ENCODE measurements around the gene TRA2B. TPM values are rescaled to one million over a fixed set of nuclear protein-coding genes. Genes with fewer than 3 reads are reported as not detected.

Gene TRA2B
- total RNA-seq, 1 donor = 157 TPM

- H3K4me3 ChIP-seq (ENCODE audit: low read depth, low read length) = peak overlapping the region; percentile 34
- TF ChIP-seq CTCF (IDR thresholded peaks at IDR 0.05; ENCODE audit: insufficient read depth, low read length) = no peak
- DNase-seq (ENCODE audit: low read depth) = no peak
These were observed 8.3 kb downstream of the TRA2B start for GRCh38 chr3:185929192-185930151.

GRCh38 chr3:185928496-185928895 lies 9.3 kb downstream of the TRA2B start:
- peak overlapping the region; percentile 34 for H3K4me3 ChIP-seq (ENCODE audit: low read depth, low read length)
- DNase-seq (ENCODE audit: low read depth) = no peak
- TF ChIP-seq CTCF (IDR thresholded peaks at IDR 0.05; ENCODE audit: insufficient read depth, low read length) = no peak

GRCh38 chr3:185927501-185928200 lies 10.2 kb downstream of the TRA2B start:
- no peak overlapping the region for H3K4me3 ChIP-seq (ENCODE audit: low read depth, low read length)
- no peak for TF ChIP-seq CTCF (IDR thresholded peaks at IDR 0.05; ENCODE audit: insufficient read depth, low read length)
- DNase-seq (ENCODE audit: low read depth) = no peak

- no peak for DNase-seq (ENCODE audit: low read depth)
- H3K4me3 ChIP-seq (ENCODE audit: low read depth, low read length) = no peak overlapping the region
- TF ChIP-seq CTCF (IDR thresholded peaks at IDR 0.05; ENCODE audit: insufficient read depth, low read length) = no peak
These were observed 11.4 kb downstream of the TRA2B start for GRCh38 chr3:185926445-185926844.

- no peak for DNase-seq (ENCODE audit: low read depth)
- no peak for TF ChIP-seq CTCF (IDR thresholded peaks at IDR 0.05; ENCODE audit: insufficient read depth, low read length)
- H3K4me3 ChIP-seq (ENCODE audit: low read depth, low read length) = no peak overlapping the region
These were observed 12.5 kb downstream of the TRA2B start for GRCh38 chr3:185925353-185925752.

GRCh38 chr3:185924375-185924774 lies 13.4 kb downstream of the TRA2B start:
- no peak for TF ChIP-seq CTCF (IDR thresholded peaks at IDR 0.05; ENCODE audit: insufficient read depth, low read length)
- DNase-seq (ENCODE audit: low read depth) = no peak
- H3K4me3 ChIP-seq (ENCODE audit: low read depth, low read length) = no peak overlapping the region
